ENCODE measurements around the gene PSMB11. TPM values are rescaled to one million over a fixed set of nuclear protein-coding genes. Genes with fewer than 3 reads are reported as not detected.

PSMB11 gene
- total RNA-seq, 1 experiment from 2014 or later: not detected

DNA sequence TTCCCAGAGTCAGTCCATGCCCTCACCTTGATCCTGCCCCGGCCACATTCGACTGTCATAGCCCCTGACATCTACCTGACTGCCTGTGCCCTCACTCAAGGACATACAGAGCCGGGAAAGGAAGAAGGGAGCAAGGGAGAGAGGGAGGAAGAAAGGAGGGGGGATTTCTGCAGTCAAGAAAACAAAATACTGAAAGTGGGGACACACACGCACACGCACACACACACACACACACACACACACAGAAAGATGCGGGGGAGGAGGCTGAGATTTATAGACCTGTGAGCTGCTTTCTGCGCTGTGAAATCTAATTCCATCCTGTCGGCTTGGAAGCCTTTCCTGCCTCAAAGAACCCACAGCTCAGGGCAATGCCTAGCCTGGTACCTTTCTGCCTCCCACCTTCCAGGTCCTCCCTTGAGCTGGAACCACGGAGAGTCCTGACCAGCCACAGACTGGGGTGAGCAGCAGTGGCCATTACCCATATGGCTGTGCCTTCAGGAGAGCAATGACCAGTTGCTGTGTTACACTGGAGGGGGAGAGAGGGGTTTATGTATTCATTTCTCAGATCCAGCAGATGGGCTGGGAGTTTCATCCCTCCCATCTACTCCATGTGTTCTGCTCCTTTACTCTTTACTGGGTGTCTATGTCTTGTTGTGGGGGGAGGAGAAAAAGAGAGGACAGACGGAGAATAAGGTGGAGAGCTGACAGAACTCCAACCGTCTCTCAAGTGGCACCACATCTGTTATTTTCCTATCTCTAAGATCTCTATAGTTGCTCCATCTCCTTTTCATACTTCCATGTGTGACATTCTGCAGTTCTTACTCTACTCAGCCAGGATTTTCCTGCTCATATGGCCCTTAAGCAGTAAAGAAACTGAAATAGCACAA is 45.0 kb upstream of the PSMB11 start:
- Histone ChIP-seq H3K27ac (ENCODE audit: low read depth, low read length) (no peak overlapping the region), H3K9ac (ENCODE audit: low read length) (no peak overlapping the region), H3K9me3 (ENCODE audit: control insufficient read depth in 1 of 2, insufficient read depth in 1 of 2, low read depth in 1 of 2, low read length in 2 of 2) (no peaks in the 10 kb centered on the region), H4K20me1 (ENCODE audit: insufficient read depth) (no peaks in the 10 kb centered on the region), H3K4me2 (ENCODE audit: low read length) (no peak overlapping the region), H3K4me3 (replicated peaks in 1 of 2; ENCODE audit: low read depth in 1 of 2, low read length in 2 of 2) (no peak overlapping the region), H2AFZ (ENCODE audit: low read depth, low read length, poor library complexity, severe bottlenecking) (no peak overlapping the region), H3K36me3 (ENCODE audit: control insufficient read depth in 1 of 2, insufficient read depth in 2 of 2, low read length in 2 of 2) (no peaks in the 10 kb centered on the region), H3K27me3 (ENCODE audit: insufficient read depth, low read length) (no peaks in the 10 kb centered on the region), H3K4me1 (ENCODE audit: control insufficient read depth in 1 of 2, insufficient read depth in 2 of 2, low read length in 2 of 2) (peaks cover 4 to 8% of the 10 kb centered on the region in 2 experiments; a peak in 3 of 4 replicates), H3K79me2 (ENCODE audit: insufficient read depth, low read length) (no peaks in the 10 kb centered on the region), H3K9me2 (ENCODE audit: insufficient read depth) (no peaks in the 10 kb centered on the region)
- TF ChIP-seq, protein P1, sequence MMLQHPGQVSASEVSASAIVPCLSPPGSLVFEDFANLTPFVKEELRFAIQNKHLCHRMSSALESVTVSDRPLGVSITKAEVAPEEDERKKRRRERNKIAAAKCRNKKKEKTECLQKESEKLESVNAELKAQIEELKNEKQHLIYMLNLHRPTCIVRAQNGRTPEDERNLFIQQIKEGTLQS (IDR thresholded peaks at IDR 0.05): no peak
- no peak for TF ChIP-seq FOSL1 (IDR thresholded peaks at IDR 0.05; ENCODE audit: low read depth)
- TF ChIP-seq SRF (IDR thresholded peaks at IDR 0.05; ENCODE audit: low read depth): no peak
- TF ChIP-seq ZFX (IDR thresholded peaks at IDR 0.05): no peak
- ChIA-PET POLR2A (no interaction called here), CTCF (interaction anchor here (1.2 to 3.9 kb wide), 4 partner anchors 11 to 112 kb away, joined by 5 to 59 read pairs (median 22); partner anchors contain the start of gene CDH24), RAD21 (ENCODE audit: low non-redundant PET in 1 of 2, low total read pairs in 2 of 2, uncharacterized antibody in 2 of 2, unreplicated experiment in 2 of 2) (no interaction called here)
- intact Hi-C loops (cut with micrococcal nuclease): no loop called here
- BruUV-seq (replicated peaks): no TSS peak
- no peak for DNase-seq (ENCODE audit: low read depth, low spot score)
- no peak for ATAC-seq

DNA sequence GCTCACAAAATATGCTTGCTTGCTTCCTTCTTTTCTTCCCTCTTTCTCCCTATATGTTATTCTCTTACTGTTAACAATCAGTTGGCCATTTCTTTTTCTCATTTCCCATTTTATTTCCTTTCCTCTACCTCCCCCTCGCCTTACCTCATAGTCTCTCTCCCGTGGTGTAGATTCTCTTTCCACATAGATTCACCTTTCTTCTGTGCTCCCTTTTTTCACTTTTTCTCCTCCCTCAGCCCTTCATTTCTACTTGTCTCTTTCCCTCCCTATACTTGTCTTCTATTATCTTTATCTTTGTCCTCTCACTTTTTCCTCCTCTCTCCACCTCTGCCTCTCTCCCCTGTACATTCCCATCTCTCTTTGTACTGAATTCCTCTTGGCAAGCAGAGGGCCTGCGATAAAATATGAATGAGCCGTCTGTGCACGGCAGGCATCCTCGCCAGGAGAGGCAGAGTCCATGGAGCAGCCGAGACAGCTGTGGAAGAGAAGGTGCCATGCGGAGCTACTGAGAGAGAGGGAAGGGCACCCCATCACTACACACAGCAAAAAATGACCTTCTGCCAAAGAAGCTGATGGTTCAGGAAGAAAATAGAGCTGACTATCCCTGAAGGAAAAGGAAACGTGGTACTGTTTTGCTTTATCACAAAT is 44.2 kb upstream of the PSMB11 start:
- ChIA-PET RAD21 (ENCODE audit: low non-redundant PET in 1 of 2, low total read pairs in 2 of 2, uncharacterized antibody in 2 of 2, unreplicated experiment in 2 of 2) (no interaction called here), POLR2A (no interaction called here), CTCF (interaction anchor here (1.2 to 3.9 kb wide), 2 partner anchors 12 to 61 kb away, joined by 5 to 59 read pairs; partner anchors contain the start of gene CDH24)
- Histone ChIP-seq H3K9me2 (ENCODE audit: insufficient read depth) (no peaks in the 10 kb centered on the region), H3K79me2 (ENCODE audit: insufficient read depth, low read length) (no peaks in the 10 kb centered on the region), H3K4me3 (replicated peaks in 1 of 2; ENCODE audit: low read depth in 1 of 2, low read length in 2 of 2) (no peak overlapping the region), H3K9me3 (ENCODE audit: control insufficient read depth in 1 of 2, insufficient read depth in 1 of 2, low read depth in 1 of 2, low read length in 2 of 2) (no peaks in the 10 kb centered on the region), H3K36me3 (ENCODE audit: control insufficient read depth in 1 of 2, insufficient read depth in 2 of 2, low read length in 2 of 2) (no peaks in the 10 kb centered on the region), H3K27me3 (ENCODE audit: insufficient read depth, low read length) (no peaks in the 10 kb centered on the region), H4K20me1 (ENCODE audit: insufficient read depth) (no peaks in the 10 kb centered on the region), H3K27ac (ENCODE audit: low read depth, low read length) (no peak overlapping the region), H3K9ac (ENCODE audit: low read length) (no peak overlapping the region), H3K4me2 (ENCODE audit: low read length) (no peak overlapping the region), H2AFZ (ENCODE audit: low read depth, low read length, poor library complexity, severe bottlenecking) (no peak overlapping the region), H3K4me1 (ENCODE audit: control insufficient read depth in 1 of 2, insufficient read depth in 2 of 2, low read length in 2 of 2) (peaks cover 4 to 8% of the 10 kb centered on the region in 2 experiments; a peak in 3 of 4 replicates)
- TF ChIP-seq, protein P2, sequence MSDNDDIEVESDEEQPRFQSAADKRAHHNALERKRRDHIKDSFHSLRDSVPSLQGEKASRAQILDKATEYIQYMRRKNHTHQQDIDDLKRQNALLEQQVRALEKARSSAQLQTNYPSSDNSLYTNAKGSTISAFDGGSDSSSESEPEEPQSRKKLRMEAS (IDR thresholded peaks at IDR 0.05): no peak
- TF ChIP-seq, protein P3, sequence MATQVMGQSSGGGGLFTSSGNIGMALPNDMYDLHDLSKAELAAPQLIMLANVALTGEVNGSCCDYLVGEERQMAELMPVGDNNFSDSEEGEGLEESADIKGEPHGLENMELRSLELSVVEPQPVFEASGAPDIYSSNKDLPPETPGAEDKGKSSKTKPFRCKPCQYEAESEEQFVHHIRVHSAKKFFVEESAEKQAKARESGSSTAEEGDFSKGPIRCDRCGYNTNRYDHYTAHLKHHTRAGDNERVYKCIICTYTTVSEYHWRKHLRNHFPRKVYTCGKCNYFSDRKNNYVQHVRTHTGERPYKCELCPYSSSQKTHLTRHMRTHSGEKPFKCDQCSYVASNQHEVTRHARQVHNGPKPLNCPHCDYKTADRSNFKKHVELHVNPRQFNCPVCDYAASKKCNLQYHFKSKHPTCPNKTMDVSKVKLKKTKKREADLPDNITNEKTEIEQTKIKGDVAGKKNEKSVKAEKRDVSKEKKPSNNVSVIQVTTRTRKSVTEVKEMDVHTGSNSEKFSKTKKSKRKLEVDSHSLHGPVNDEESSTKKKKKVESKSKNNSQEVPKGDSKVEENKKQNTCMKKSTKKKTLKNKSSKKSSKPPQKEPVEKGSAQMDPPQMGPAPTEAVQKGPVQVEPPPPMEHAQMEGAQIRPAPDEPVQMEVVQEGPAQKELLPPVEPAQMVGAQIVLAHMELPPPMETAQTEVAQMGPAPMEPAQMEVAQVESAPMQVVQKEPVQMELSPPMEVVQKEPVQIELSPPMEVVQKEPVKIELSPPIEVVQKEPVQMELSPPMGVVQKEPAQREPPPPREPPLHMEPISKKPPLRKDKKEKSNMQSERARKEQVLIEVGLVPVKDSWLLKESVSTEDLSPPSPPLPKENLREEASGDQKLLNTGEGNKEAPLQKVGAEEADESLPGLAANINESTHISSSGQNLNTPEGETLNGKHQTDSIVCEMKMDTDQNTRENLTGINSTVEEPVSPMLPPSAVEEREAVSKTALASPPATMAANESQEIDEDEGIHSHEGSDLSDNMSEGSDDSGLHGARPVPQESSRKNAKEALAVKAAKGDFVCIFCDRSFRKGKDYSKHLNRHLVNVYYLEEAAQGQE (IDR thresholded peaks at IDR 0.05; ENCODE audit: low read depth): no peak
- TF ChIP-seq TCF7L2 (IDR thresholded peaks at IDR 0.05; ENCODE audit: borderline replicate concordance, extremely low read depth, insufficient read depth, insufficient read length) (no peak), ELF1 (IDR thresholded peaks at IDR 0.05; ENCODE audit: borderline replicate concordance, low read depth) (no peak), POLR2AphosphoS5 (IDR thresholded peaks at IDR 0.05; ENCODE audit: low read depth, low read length) (no peak)
- TF ChIP-seq, protein P4, sequence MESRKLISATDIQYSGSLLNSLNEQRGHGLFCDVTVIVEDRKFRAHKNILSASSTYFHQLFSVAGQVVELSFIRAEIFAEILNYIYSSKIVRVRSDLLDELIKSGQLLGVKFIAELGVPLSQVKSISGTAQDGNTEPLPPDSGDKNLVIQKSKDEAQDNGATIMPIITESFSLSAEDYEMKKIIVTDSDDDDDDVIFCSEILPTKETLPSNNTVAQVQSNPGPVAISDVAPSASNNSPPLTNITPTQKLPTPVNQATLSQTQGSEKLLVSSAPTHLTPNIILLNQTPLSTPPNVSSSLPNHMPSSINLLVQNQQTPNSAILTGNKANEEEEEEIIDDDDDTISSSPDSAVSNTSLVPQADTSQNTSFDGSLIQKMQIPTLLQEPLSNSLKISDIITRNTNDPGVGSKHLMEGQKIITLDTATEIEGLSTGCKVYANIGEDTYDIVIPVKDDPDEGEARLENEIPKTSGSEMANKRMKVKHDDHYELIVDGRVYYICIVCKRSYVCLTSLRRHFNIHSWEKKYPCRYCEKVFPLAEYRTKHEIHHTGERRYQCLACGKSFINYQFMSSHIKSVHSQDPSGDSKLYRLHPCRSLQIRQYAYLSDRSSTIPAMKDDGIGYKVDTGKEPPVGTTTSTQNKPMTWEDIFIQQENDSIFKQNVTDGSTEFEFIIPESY (IDR thresholded peaks at IDR 0.05; ENCODE audit: extremely low read depth, insufficient replicate concordance, low read length): no peak
- intact Hi-C loops (cut with micrococcal nuclease): no loop called here
- ATAC-seq (no peak), DNase-seq (ENCODE audit: low read depth, low spot score) (no peak)
- BruUV-seq (replicated peaks): no TSS peak
